GM18498 (cell line): ENCODE measurements around the gene OOSP2.

Source experiments
- ATAC-seq: cut with Tn5 transposase; IDR thresholded peaks from one replicate; pipeline ENCODE4 v1.9.1; 2021; ENCODE audit warnings: mild to moderate bottlenecking, moderate library complexity; ENCODE audit not compliant: unreplicated experiment

OOSP2 gene

GRCh38 chr11:60078745-60079144, 38.5 kb downstream of the OOSP2 start:
- ATAC-seq, result no peak

- ATAC-seq, result no peak
These were observed 40.3 kb downstream of the OOSP2 start for GRCh38 chr11:60080535-60080934.

- ATAC-seq, result no peak
These were observed 44.5 kb downstream of the OOSP2 start for GRCh38 chr11:60084631-60085273.

- ATAC-seq, result no peak
These were observed 45.7 kb downstream of the OOSP2 start for GRCh38 chr11:60085909-60086308.

- ATAC-seq, result no peak
These were observed 47.0 kb downstream of the OOSP2 start for GRCh38 chr11:60087239-60087638.

- no peak for ATAC-seq
These were observed 48.2 kb downstream of the OOSP2 start, which contains the start of gene MS4A2 for GRCh38 chr11:60088364-60088763. TSS of gene MS4A2 (plus strand) at chr11:60088664. CDS start at chr11:60088766, 102 bp downstream.

- no peak for ATAC-seq
These were observed 55.4 kb downstream of the OOSP2 start for GRCh38 chr11:60095477-60096120.

- no peak for ATAC-seq
These were observed 57.0 kb downstream of the OOSP2 start for GRCh38 chr11:60097189-60097588.
